ENCODE measurements around the gene VPS33A.

Gene VPS33A

DNA sequence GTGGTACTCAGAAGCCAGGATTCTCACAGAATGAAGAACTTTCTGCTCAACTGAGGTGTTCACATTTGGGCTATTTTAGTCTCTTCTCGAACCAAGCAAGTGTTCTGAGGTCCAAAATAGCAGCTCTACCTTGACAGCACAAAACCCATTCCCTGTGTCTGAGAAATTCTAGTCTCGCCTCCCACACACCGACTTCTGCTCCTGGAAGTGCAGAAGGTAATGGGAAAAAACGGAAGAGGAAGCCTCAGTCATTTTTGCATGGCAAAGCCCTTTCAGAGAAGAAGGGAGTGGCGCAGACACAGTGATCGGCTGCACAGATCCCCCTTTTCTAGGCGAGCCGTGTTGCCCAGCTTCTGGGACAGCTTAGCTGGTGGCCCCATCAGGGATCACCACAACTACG is 31.2 kb upstream of the VPS33A start:
- DNase-seq = no peak

DNA sequence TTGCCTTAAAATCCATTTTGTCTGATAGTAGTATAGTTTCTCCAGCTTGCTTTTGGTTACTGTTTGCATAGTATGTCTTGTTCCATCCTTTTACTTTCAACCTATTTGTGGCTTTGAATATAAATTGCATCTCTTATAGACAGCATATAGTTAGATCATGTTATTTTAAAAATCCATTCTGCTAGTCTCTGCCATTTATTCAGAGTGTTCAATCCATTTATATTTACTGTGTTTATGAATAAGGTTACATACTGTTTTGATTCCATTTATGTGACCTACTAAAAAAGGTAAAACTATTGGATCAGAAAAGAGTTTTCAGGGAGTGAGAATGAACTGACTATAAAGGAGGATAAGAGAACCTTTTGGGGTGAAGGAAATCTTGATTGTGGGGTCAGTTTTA is 29.6 kb upstream of the VPS33A start:
- Histone ChIP-seq H2AFZ (ENCODE audit: low read length) (no peak overlapping the region), H3K4me1 (ENCODE audit: low read length) (no peaks in the 10 kb centered on the region), H3F3A (ENCODE audit: insufficient read depth, low read length) (no peaks in the 10 kb centered on the region), H3K4me2 (ENCODE audit: low read depth, low read length) (no peak overlapping the region), H3K27ac (ENCODE audit: low read length) (no peak overlapping the region), H3K36me3 (replicated peaks; ENCODE audit: insufficient read depth, low read length) (no peaks in the 10 kb centered on the region), H3K9me3 (replicated peaks; ENCODE audit: insufficient read depth, low read length) (no peaks in the 10 kb centered on the region), H3K9ac (ENCODE audit: low read length) (no peak overlapping the region), H3K79me2 (ENCODE audit: low read length) (no peaks in the 10 kb centered on the region), H3K9me2 (replicated peaks; ENCODE audit: insufficient read depth, low read length) (no peaks in the 10 kb centered on the region), H4K20me1 (ENCODE audit: insufficient read depth, low read length) (no peaks in the 10 kb centered on the region), H3K27me3 (replicated peaks; ENCODE audit: insufficient read depth, low read length) (no peaks in the 10 kb centered on the region), H3K4me3 (ENCODE audit: low read length) (no peak overlapping the region)
- TF ChIP-seq CTCF (IDR thresholded peaks at IDR 0.05; ENCODE audit: low read length) (no peak), EZH2phosphoT487 (IDR thresholded peaks at IDR 0.05; ENCODE audit: low read length) (no peak), EZH2 (optimal IDR thresholded peaks at IDR 0.05; ENCODE audit: low read depth, low read length) (no peak)
- DNase-seq = no peak

More for the DNA sequence above, 31.2 kb upstream of the VPS33A start:
- no peak overlapping the region for H2AFZ ChIP-seq (ENCODE audit: low read length)
- H3K27me3 ChIP-seq (replicated peaks; ENCODE audit: insufficient read depth, low read length) = no peaks in the 10 kb centered on the region
- H3F3A ChIP-seq (ENCODE audit: insufficient read depth, low read length) = no peaks in the 10 kb centered on the region
- no peak overlapping the region for H3K27ac ChIP-seq (ENCODE audit: low read length)
- no peaks in the 10 kb centered on the region for H3K9me2 ChIP-seq (replicated peaks; ENCODE audit: insufficient read depth, low read length)
- no peaks in the 10 kb centered on the region for H3K9me3 ChIP-seq (replicated peaks; ENCODE audit: insufficient read depth, low read length)
- no peak overlapping the region for H3K4me3 ChIP-seq (ENCODE audit: low read length)
- H4K20me1 ChIP-seq (ENCODE audit: insufficient read depth, low read length) = no peaks in the 10 kb centered on the region
- TF ChIP-seq EZH2 (optimal IDR thresholded peaks at IDR 0.05; ENCODE audit: low read depth, low read length) (no peak), CTCF (IDR thresholded peaks at IDR 0.05; ENCODE audit: low read length) (no peak), EZH2phosphoT487 (IDR thresholded peaks at IDR 0.05; ENCODE audit: low read length) (no peak)
- H3K9ac ChIP-seq (ENCODE audit: low read length) = no peak overlapping the region
- H3K79me2 ChIP-seq (ENCODE audit: low read length) = no peaks in the 10 kb centered on the region
- no peaks in the 10 kb centered on the region for H3K4me1 ChIP-seq (ENCODE audit: low read length)
- no peaks in the 10 kb centered on the region for H3K36me3 ChIP-seq (replicated peaks; ENCODE audit: insufficient read depth, low read length)
- H3K4me2 ChIP-seq (ENCODE audit: low read depth, low read length) = no peak overlapping the region

DNA sequence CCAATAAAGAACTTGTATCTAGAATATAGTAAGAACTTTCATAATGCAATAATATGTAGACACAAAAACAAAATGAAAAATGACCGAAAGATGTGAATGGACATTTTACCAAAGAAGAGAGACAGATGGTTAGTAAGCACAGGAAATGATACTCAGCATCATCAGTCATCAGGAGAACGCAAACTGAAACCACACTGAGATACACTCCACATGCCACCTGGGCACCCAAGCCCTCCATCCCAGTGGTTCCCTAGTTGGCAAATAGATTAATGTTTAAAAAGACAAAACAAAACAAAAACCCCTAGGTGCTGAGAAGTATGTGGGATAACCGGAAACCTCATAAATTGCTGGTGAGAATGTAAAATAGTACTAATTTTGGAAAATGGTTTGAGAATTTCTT is 26.8 kb upstream of the VPS33A start:
- Histone ChIP-seq H3K4me3 (ENCODE audit: low read length) (no peak overlapping the region), H3K4me2 (ENCODE audit: low read depth, low read length) (peak overlapping the region; percentile 21; the same call in 1 of the 2 replicates), H3K79me2 (ENCODE audit: low read length) (no peaks in the 10 kb centered on the region), H3K9me2 (replicated peaks; ENCODE audit: insufficient read depth, low read length) (no peaks in the 10 kb centered on the region), H3K27me3 (replicated peaks; ENCODE audit: insufficient read depth, low read length) (no peaks in the 10 kb centered on the region), H3K27ac (ENCODE audit: low read length) (peak overlapping the region; percentile 61; the same call in 1 of the 2 replicates), H3K9me3 (replicated peaks; ENCODE audit: insufficient read depth, low read length) (no peaks in the 10 kb centered on the region), H3K4me1 (ENCODE audit: low read length) (0 out of 2 replicates have a peak, but pooled peaks cover 3% of the 10 kb centered on the region), H4K20me1 (ENCODE audit: insufficient read depth, low read length) (no peaks in the 10 kb centered on the region), H3K9ac (ENCODE audit: low read length) (no peak overlapping the region), H2AFZ (ENCODE audit: low read length) (no peak overlapping the region), H3K36me3 (replicated peaks; ENCODE audit: insufficient read depth, low read length) (no peaks in the 10 kb centered on the region), H3F3A (ENCODE audit: insufficient read depth, low read length) (no peaks in the 10 kb centered on the region)
- no peak for TF ChIP-seq CTCF (IDR thresholded peaks at IDR 0.05; ENCODE audit: low read length)
- TF ChIP-seq EZH2 (optimal IDR thresholded peaks at IDR 0.05; ENCODE audit: low read depth, low read length) = no peak
- TF ChIP-seq EZH2phosphoT487 (IDR thresholded peaks at IDR 0.05; ENCODE audit: low read length) = no peak
- DNase-seq = peak; percentile 66
